Hepatocyte (in vitro differentiated cells): ENCODE data around the gene SYNJ2.

ENCODE experiments used
- CTCF ChIP-seq: fragments of 200-600 bp; sonication (generic); IDR thresholded peaks from 2 replicates; pipeline ENCODE4 v1.5.1; 2016; ENCODE audit warnings: antibody characterized with exemption, mild to moderate bottlenecking; ENCODE audit not compliant: poor library complexity
- EZH2 ChIP-seq: fragments of 200-600 bp; sonication (generic); IDR thresholded peaks from 2 replicates; pipeline ENCODE4 v1.6.1; 2016; ENCODE audit warnings: antibody characterized with exemption, mild to moderate bottlenecking, borderline replicate concordance

DNA sequence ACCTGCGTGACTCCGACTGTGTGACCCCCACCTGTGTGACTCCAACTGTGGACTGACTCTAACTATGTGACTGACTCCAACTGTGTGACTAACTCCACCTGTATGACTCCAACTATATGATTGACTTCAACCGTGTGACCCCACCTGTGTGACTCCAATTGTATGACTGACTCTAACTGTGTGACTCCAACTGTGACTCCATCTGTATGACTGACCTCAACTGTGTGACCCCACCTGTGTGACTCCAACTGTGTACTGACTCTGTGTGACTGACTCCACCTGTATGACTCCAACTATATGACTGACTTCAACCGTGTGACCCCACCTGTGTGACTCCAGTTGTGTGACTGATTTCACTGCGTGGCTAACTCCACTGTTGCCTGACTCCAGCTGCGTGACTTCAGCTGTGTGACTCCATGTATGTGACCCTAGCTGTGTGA is 38.6 kb downstream of the SYNJ2 start:
- TF ChIP-seq CTCF (no peak), EZH2 (no peak)
